Muscle of arm (tissue), 12 donors: ENCODE results near the gene MBD3L3. TPM values are rescaled to one million over a fixed set of nuclear protein-coding genes. Genes with fewer than 3 reads are reported as not detected.
"Not testable (repeated sequence)": the region's sequence is repeated elsewhere in the genome, so short reads cannot be mapped to it uniquely, and the experiment has no call there.

Experiments
- DNase-seq: peaks from one replicate; pipeline ENCODE4 v3.0.0-alpha.2; 2013
- polyA plus RNA-seq, 12 donors: library from polyadenylated mRNA; unstranded; fragments of 120-200 nt; gene quantifications; one replicate each; pipeline ENCODE4 v1.2.1, GENCODE V29; 2013; ENCODE audit not compliant: insufficient read length in 12 of 12

MBD3L3 gene
- polyA plus RNA-seq, 12 donors, result not detected

- no peak for DNase-seq
Observed at GRCh38 chr19:7063764-7064418, 5.4 kb upstream of the MBD3L3 start.

- DNase-seq, result no peak
Observed at GRCh38 chr19:7063339-7063738, 4.9 kb upstream of the MBD3L3 start.

- not testable (repeated sequence) for DNase-seq
Observed at GRCh38 chr19:7059977-7060376, 1.5 kb upstream of the MBD3L3 start.

- not testable (repeated sequence) for DNase-seq
Observed at GRCh38 chr19:7056371-7056770, 2.1 kb downstream of the MBD3L3 start.

- DNase-seq, result not testable (repeated sequence)
Observed at GRCh38 chr19:7055679-7056078, 2.8 kb downstream of the MBD3L3 start.

- DNase-seq, result not testable (repeated sequence)
Observed at GRCh38 chr19:7054635-7055368, 3.7 kb downstream of the MBD3L3 start.

GRCh38 chr19:7052896-7053295, 5.6 kb downstream of the MBD3L3 start:
- DNase-seq, result not testable (repeated sequence)

- DNase-seq, result not testable (repeated sequence)
Observed at GRCh38 chr19:7051421-7051820, 7.1 kb downstream of the MBD3L3 start.

- not testable (repeated sequence) for DNase-seq
Observed at GRCh38 chr19:7049021-7049420, 9.5 kb downstream of the MBD3L3 start, which contains the start of gene MBD3L2. MBD3L2 (plus strand) TSS chr19:7049321; CDS start chr19:7049374, 53 bp downstream.

GRCh38 chr19:7041563-7041962, 16.9 kb downstream of the MBD3L3 start:
- DNase-seq, result not testable (repeated sequence)

- not testable (repeated sequence) for DNase-seq
Observed at GRCh38 chr19:7040079-7040478, 18.4 kb downstream of the MBD3L3 start, which contains the start of gene MBD3L4. MBD3L4 (minus strand) TSS chr19:7040179; CDS start chr19:7040144, 35 bp downstream.

GRCh38 chr19:7030278-7030677, 28.2 kb downstream of the MBD3L3 start, which contains the start of gene MBD3L5:
MBD3L5 (plus strand) TSS chr19:7030578; CDS start chr19:7030612, 34 bp downstream.
- not testable (repeated sequence) for DNase-seq

GRCh38 chr19:7028790-7029189, 29.7 kb downstream of the MBD3L3 start:
- DNase-seq, result not testable (repeated sequence)

GRCh38 chr19:7021331-7021730, 37.1 kb downstream of the MBD3L3 start, which contains the start of gene MBD3L2B:
MBD3L2B (minus strand) TSS chr19:7021431; CDS start chr19:7021397, 34 bp downstream.
- DNase-seq, result not testable (repeated sequence)

GRCh38 chr19:7018828-7019227, 39.6 kb downstream of the MBD3L3 start:
- no peak for DNase-seq

- no peak for DNase-seq
Observed at GRCh38 chr19:7013678-7014077, 44.8 kb downstream of the MBD3L3 start.

- DNase-seq, result no peak
Observed at GRCh38 chr19:7010722-7011593, 47.5 kb downstream of the MBD3L3 start.

- DNase-seq, result no peak
Observed at GRCh38 chr19:7007859-7008258, 50.6 kb downstream of the MBD3L3 start.
